ENCODE measurements around the gene LRMDA. TPM values are rescaled to one million over a fixed set of nuclear protein-coding genes. Genes with fewer than 3 reads are reported as not detected.

LRMDA gene
- total RNA-seq, 2 experiments from 2014 or later = not detected

DNA sequence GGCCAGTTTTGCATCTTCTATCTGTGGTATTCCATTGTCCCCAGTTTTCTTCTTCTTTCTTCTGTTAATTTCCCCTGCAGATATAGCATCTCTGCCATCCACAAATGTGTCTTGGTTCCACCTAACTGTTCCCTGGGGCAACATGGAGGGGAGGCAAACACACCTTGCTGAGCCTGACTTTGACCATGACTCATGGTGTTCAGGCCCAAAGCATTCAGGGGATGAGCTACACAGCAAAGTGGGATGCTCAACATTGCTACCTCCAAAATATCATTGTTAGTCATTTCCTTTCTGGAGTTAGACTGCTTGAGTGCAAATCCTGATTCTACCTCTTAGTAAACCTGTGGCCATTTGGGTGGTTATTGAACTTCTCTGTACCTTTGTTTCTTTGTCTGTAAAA, 542.7 kb downstream of the LRMDA start:
- intact Hi-C loops (cut with micrococcal nuclease) = no loop called here

DNA sequence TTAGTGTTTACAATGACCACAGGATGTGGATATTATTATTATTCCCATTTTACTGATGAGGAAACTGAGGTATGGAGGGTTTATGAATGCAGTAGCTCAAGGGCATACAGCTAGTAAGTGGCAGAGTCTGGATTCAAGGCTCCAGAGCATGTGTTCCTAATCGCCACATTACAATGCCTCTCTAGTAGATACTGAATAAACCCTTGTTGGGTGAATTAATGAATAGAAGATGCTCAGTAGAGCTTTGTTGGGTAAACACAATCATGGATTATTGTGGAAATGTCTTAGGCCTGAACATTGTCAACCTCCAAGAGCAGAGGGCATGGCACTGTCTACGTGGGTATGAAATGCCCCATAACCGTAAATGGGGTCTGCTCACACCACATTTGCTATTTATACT, 545.3 kb downstream of the LRMDA start:
- no peak for DNase-seq

More for the DNA sequence above, 542.7 kb downstream of the LRMDA start:
- CTCF ChIA-PET = no interaction called here
- Mint-ChIP-seq H3K9me3 (no peaks in the 10 kb centered on the region), H3K36me3 (ENCODE audit: low read depth) (no peaks in the 10 kb centered on the region), H3K4me1 (ENCODE audit: low read depth) (no peaks in the 10 kb centered on the region), H3K27ac (no peak overlapping the region), H3K4me3 (no peak overlapping the region), H3K27me3 (ENCODE audit: low read depth) (no peaks in the 10 kb centered on the region)
- DNase-seq = no peak

DNA sequence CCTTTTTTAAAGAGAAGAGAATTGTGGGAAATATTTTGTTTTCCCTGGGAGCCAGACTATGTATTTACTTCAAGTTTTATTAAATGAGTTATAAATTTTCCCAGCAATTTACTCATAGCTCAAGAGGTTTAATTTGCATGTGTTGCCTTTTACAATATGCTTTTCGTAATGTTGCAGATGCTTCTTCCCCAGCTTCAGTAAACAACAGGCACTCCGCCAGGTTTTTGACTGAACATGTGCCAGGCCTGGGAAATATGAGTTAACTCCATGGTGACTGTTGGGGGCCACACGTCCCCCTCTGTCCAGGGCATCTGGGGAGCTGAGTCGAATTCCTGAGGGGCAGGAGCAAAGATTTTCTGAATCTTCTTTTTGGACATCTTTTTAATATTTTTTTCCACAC, 545.7 kb downstream of the LRMDA start:
- CTCF ChIA-PET = no interaction called here
- H3K36me3 Mint-ChIP-seq (ENCODE audit: low read depth) = no peaks in the 10 kb centered on the region
- H3K4me1 Mint-ChIP-seq (ENCODE audit: low read depth) = no peaks in the 10 kb centered on the region
- no peaks in the 10 kb centered on the region for H3K9me3 Mint-ChIP-seq
- H3K4me3 Mint-ChIP-seq = no peak overlapping the region
- no peak for DNase-seq
- intact Hi-C loops (cut with micrococcal nuclease) = no loop called here
- H3K27ac Mint-ChIP-seq = no peak overlapping the region
- H3K27me3 Mint-ChIP-seq (ENCODE audit: low read depth) = no peaks in the 10 kb centered on the region

More for the DNA sequence above, 545.3 kb downstream of the LRMDA start:
- H3K9me3 Mint-ChIP-seq = no peaks in the 10 kb centered on the region
- no peak overlapping the region for H3K27ac Mint-ChIP-seq
- H3K4me3 Mint-ChIP-seq = no peak overlapping the region
- H3K36me3 Mint-ChIP-seq (ENCODE audit: low read depth) = no peaks in the 10 kb centered on the region
- H3K27me3 Mint-ChIP-seq (ENCODE audit: low read depth) = no peaks in the 10 kb centered on the region
- CTCF ChIA-PET = no interaction called here
- no peaks in the 10 kb centered on the region for H3K4me1 Mint-ChIP-seq (ENCODE audit: low read depth)
- intact Hi-C loops (cut with micrococcal nuclease) = no loop called here

DNA sequence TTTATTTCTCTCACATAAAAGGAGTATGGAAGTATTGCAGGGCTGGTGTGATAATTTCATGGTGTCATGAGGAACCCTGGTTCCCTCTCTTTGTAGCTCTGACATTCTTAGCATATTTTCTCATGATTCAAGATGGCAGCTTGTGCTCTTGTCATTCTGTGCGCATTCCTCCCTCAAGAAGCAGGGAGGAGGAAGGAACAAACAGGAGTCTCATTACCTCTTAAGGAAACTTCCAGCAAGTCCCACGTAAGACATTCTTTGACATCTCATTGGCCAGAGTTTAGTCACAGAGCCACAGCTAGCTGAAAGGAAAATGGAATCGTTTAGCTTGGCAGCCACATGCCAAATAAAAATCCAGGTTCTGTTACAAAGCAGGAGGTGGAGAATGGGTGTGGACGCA, 546.8 kb downstream of the LRMDA start:
- H3K4me3 Mint-ChIP-seq = no peak overlapping the region
- no peaks in the 10 kb centered on the region for H3K4me1 Mint-ChIP-seq (ENCODE audit: low read depth)
- H3K9me3 Mint-ChIP-seq = no peaks in the 10 kb centered on the region
- DNase-seq = no peak
- no peak overlapping the region for H3K27ac Mint-ChIP-seq
- no peaks in the 10 kb centered on the region for H3K27me3 Mint-ChIP-seq (ENCODE audit: low read depth)
- CTCF ChIA-PET = no interaction called here
- intact Hi-C loops (cut with micrococcal nuclease) = no loop called here
- H3K36me3 Mint-ChIP-seq (ENCODE audit: low read depth) = no peaks in the 10 kb centered on the region

DNA sequence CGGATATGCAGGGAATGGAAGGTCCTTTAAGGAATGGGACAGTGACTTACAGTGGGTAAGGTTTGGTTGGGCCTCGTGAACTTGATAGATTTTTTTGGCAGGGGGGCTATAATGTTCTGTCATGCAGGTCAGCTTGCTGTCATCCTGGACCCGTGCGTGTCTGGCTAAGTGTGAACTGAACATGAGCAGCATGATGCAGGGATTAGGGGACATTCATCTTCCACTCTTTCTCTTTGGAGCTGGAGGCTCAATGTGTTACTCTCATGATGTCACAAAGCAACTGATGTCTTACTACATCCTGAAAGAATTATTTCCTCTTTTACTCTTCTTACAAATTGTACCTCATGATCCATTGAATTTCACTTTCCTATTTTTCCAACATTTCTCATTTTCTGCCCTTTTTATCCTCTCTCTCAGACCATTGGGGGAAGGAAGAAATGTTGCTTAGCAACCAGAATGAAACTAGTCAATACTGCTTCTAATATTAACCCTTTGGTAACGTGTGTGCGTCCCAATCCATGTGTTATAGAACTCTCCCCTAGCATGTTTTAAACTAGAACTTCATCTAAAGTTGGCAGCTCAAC, 549.1 kb downstream of the LRMDA start:
- intact Hi-C loops (cut with micrococcal nuclease) = no loop called here
- H3K27me3 Mint-ChIP-seq (ENCODE audit: low read depth) = no peaks in the 10 kb centered on the region
- H3K36me3 Mint-ChIP-seq (ENCODE audit: low read depth) = no peaks in the 10 kb centered on the region
- no peaks in the 10 kb centered on the region for H3K9me3 Mint-ChIP-seq
- DNase-seq = no peak
- CTCF ChIA-PET = no interaction called here
- no peak overlapping the region for H3K27ac Mint-ChIP-seq
- H3K4me1 Mint-ChIP-seq (ENCODE audit: low read depth) = no peaks in the 10 kb centered on the region
- no peak overlapping the region for H3K4me3 Mint-ChIP-seq

DNA sequence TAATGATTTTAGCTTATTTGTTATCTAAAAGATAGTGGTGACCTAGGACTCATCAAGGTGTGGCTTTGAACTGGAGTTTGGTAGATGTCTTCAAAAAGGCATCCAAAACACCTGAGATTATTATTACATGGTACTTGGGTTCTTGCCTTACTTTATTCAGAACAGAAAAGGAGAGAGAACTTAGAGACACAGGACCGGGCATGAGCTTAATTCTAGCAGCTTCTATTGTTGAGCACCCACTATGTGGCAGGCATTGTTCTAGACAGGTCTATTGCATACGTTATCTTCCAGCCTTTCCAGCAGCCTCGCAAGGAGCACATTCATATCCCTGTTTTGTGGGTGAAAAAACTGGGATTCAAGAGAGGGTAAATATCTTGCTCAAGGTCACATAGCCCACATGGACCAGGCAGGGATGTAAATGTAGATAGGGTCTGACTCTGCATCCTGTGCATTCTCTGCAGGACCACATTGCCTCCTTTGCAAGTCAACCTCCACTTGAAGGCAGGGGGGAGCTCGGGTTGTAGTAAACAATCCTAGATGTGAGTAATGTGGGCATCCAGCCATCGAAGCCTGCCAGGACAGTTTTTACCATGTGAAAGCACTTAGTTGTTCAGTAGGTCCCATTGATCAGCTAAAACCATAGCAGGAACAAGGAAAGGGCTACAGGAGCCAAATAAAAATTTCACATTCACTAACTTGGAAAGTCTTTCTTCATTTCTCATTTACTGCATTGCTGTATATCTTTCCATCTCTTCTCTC, 551.4 kb downstream of the LRMDA start:
- Mint-ChIP-seq H3K9me3 (no peaks in the 10 kb centered on the region), H3K36me3 (ENCODE audit: low read depth) (no peaks in the 10 kb centered on the region), H3K27ac (no peak overlapping the region), H3K4me1 (ENCODE audit: low read depth) (no peaks in the 10 kb centered on the region), H3K27me3 (ENCODE audit: low read depth) (no peaks in the 10 kb centered on the region), H3K4me3 (no peak overlapping the region)
- CTCF ChIA-PET = interaction anchor here (1.3 kb wide), 1 partner anchor 75 kb away, joined by 3 read pairs; no protein-coding TSS in a partner anchor
- no peak for DNase-seq
- intact Hi-C loops (cut with micrococcal nuclease) = no loop called here

DNA sequence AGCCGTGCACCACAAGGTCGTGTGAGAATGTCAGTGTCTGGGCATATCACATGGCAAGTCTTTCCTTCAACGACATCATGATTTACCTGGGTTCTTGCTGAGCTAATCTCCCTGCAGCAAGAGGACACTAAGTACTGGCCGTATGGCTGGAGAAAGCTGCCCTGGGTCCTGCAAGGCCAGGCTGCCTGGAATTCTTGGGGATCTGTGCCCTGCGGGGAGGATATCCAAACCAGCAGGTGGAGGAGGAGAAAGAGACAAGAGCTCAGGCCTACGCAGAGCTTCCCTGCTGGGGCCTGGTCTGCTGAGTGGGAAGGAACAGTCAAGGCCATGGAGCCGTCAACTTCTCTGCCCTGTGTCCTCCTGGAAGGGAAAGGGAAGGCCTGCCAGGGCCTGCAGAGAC, 552.6 kb downstream of the LRMDA start:
- Mint-ChIP-seq H3K27me3 (ENCODE audit: low read depth) (no peaks in the 10 kb centered on the region), H3K27ac (no peak overlapping the region), H3K4me3 (no peak overlapping the region), H3K36me3 (ENCODE audit: low read depth) (no peaks in the 10 kb centered on the region), H3K9me3 (no peaks in the 10 kb centered on the region), H3K4me1 (ENCODE audit: low read depth) (no peaks in the 10 kb centered on the region)
- intact Hi-C loops (cut with micrococcal nuclease) = no loop called here
- no peak for DNase-seq
- CTCF ChIA-PET = no interaction called here

DNA sequence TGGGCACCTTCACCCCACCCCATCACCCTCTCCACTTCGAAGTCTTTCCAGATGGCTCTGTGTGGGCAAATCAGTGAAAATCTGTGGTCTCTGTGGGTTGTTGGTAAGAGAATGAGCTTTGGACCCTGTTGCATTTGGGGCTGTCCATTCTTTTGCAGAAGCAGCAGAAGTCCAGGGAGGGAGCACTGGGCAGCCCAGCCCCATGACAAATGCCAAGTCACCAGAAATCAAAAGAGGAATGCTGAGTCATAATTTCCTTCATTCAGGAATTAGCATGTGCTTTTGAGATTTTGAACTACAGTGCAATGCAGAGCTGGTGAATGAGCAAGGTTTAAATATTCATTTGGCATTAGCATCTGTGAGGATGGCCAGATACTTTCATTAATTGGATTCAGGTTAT, 556.2 kb downstream of the LRMDA start:
- Mint-ChIP-seq H3K4me1 (ENCODE audit: low read depth) (no peaks in the 10 kb centered on the region), H3K36me3 (ENCODE audit: low read depth) (no peaks in the 10 kb centered on the region), H3K4me3 (no peak overlapping the region), H3K27me3 (ENCODE audit: low read depth) (no peaks in the 10 kb centered on the region), H3K9me3 (no peaks in the 10 kb centered on the region), H3K27ac (no peak overlapping the region)
- CTCF ChIA-PET = no interaction called here
- intact Hi-C loops (cut with micrococcal nuclease) = no loop called here
- DNase-seq = no peak

DNA sequence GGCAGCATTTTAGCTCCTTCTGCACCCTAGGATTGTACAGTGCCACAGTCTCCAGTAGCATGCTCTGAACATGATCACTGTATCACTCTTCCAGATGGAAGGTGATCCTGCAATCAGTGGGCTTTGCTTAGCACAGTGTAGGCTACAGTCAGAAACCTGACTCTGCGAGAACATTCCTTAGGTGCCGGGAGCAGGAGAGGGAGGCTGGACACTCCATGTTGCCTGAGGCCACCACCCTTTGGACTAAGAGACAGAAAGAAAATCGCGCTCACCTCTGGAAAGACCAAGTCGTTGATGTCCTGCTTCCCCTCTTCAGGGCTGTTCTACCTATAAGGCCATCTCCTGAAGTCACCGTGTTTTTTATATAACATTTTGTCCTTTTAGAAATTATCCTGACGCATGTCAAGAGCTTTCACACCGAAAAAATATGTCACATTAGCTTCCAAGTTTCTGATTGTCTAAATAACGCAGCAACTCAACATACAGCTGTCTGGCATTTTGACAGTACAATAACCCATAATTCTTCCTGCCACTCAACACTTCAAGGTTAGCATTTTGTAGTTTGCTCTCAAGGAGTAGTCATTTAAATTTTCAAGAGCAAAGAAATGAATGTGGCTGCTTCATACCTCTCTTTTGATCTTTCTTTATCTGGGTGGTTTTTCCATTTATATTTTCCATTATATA, 563.1 kb downstream of the LRMDA start:
- no peak overlapping the region for H3K4me3 Mint-ChIP-seq
- H3K4me1 Mint-ChIP-seq (ENCODE audit: low read depth) = no peaks in the 10 kb centered on the region
- no peaks in the 10 kb centered on the region for H3K9me3 Mint-ChIP-seq
- CTCF ChIA-PET = no interaction called here
- intact Hi-C loops (cut with micrococcal nuclease) = no loop called here
- H3K27me3 Mint-ChIP-seq (ENCODE audit: low read depth) = no peaks in the 10 kb centered on the region
- DNase-seq = no peak
- no peak overlapping the region for H3K27ac Mint-ChIP-seq
- no peaks in the 10 kb centered on the region for H3K36me3 Mint-ChIP-seq (ENCODE audit: low read depth)

DNA sequence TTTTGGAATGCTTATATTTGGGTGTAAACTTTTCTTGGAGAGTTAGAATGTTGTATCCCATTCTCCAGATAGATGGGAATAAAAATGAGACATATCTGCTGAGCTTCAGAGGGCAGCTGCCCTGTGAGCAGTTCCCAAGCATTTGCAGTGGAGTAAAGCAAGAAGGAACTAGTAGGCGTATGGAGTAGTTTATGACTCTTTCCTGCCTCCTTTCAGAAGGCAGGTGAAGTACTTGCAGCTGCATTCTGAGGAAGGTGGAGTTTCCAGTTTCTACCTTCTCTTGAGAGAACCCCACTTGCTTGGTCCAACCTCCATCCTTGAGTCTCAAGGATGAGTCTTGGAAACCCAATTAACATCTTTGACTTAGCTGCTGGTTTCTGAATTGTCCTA, 563.6 kb downstream of the LRMDA start:
- Mint-ChIP-seq H3K27ac (no peak overlapping the region), H3K4me1 (ENCODE audit: low read depth) (no peaks in the 10 kb centered on the region), H3K36me3 (ENCODE audit: low read depth) (no peaks in the 10 kb centered on the region), H3K27me3 (ENCODE audit: low read depth) (no peaks in the 10 kb centered on the region), H3K9me3 (no peaks in the 10 kb centered on the region), H3K4me3 (no peak overlapping the region)
- DNase-seq = no peak
- intact Hi-C loops (cut with micrococcal nuclease) = no loop called here
- CTCF ChIA-PET = no interaction called here

DNA sequence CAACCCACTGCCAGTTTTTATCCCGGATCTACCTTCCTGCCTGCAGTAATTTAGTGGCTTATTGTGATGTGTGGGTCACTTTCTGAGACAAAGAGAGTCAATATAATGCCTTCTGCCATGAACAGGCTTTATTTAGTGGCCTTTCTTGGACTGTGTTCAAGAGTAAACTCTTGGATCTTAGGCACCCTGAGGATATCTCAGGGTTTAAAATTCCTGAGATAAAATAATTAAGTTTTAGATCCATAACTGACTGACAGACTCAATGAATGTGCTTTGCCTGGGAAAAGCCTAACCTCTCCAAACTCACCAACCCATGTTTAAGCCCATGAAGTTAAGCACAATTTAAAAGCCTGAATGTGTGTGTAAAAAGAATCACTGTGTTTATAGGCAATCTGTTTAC, 564.3 kb downstream of the LRMDA start:
- intact Hi-C loops (cut with micrococcal nuclease) = no loop called here
- Mint-ChIP-seq H3K27me3 (ENCODE audit: low read depth) (no peaks in the 10 kb centered on the region), H3K9me3 (no peaks in the 10 kb centered on the region), H3K4me3 (no peak overlapping the region), H3K4me1 (ENCODE audit: low read depth) (no peaks in the 10 kb centered on the region), H3K36me3 (ENCODE audit: low read depth) (no peaks in the 10 kb centered on the region), H3K27ac (no peak overlapping the region)
- no peak for DNase-seq
- CTCF ChIA-PET = no interaction called here

DNA sequence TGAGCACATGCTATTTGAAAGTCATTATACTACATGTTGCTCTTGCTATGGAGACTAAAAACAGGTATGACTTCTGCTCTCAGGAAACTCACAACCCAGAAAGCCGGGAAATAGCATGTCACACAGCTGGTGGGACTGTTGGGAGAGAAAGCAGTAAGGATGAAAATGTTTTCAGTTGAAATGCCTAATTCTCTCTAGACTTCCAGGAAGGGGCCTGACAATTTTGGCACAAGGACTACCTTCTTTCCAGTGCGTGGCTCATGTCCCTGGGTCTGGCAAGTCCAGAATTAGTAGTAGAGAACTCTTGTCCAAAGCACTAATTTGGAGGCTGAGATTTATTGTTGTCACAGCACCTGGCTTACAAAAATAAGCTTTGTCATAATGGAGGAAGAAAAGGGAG, 567.6 kb downstream of the LRMDA start:
- no peak for DNase-seq
- no peak overlapping the region for H3K4me3 Mint-ChIP-seq
- H3K27me3 Mint-ChIP-seq (ENCODE audit: low read depth) = no peaks in the 10 kb centered on the region
- H3K36me3 Mint-ChIP-seq (ENCODE audit: low read depth) = no peaks in the 10 kb centered on the region
- intact Hi-C loops (cut with micrococcal nuclease) = no loop called here
- H3K4me1 Mint-ChIP-seq (ENCODE audit: low read depth) = no peaks in the 10 kb centered on the region
- H3K9me3 Mint-ChIP-seq = no peaks in the 10 kb centered on the region
- CTCF ChIA-PET = no interaction called here
- H3K27ac Mint-ChIP-seq = no peak overlapping the region

Data from activated naive CD4-positive, alpha-beta T cell treated with anti-CD3 and anti-CD28 coated beads for 36 hours (primary cell).